ENCODE measurements around the gene CANX. TPM values are rescaled to one million over a fixed set of nuclear protein-coding genes. Genes with fewer than 3 reads are reported as not detected.

The CANX gene
- total and polyA plus RNA-seq, 2 of the 13 experiments (the other 11 are each of a cell fraction or from before 2014, with no cell fraction given): 477 to 680 TPM

DNA sequence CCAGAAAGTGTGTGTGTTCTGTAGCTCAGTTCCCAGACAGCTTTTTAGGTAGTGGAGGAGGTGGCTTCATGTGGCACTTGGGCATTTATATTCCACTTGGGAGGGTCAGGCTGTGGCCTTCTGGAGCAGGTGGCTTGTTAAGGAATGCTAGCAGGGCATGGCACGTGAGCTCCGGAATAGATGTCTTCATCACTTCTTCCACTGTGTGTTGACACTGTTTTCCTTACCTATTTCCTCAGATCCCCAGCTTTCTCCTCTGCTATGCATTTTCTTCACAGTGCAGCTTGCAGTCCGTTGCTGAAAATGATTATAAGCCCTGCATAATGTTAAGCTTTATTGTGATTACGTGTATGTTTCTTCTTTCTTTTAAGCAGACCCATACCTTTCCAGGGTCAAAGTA is 30.5 kb downstream of the CANX start:
- BruUV-seq (replicated peaks): no TSS peak
- H3K27ac ChIP-seq (ENCODE audit: extremely low read length, insufficient read depth, low read length): no peak overlapping the region
- H3K4me2 ChIP-seq (ENCODE audit: low read depth, low read length): no peak overlapping the region
- H3K27me3 ChIP-seq (ENCODE audit: control insufficient read depth in 1 of 2, insufficient read depth in 2 of 2, low read length in 2 of 2): no peaks in the 10 kb centered on the region
- H3K9me3 ChIP-seq (ENCODE audit: low read length): no peaks in the 10 kb centered on the region
- peaks cover 9% of the 10 kb centered on the region for H4K20me1 ChIP-seq (ENCODE audit: insufficient read depth, low read length)
- TF ChIP-seq, protein P1, sequence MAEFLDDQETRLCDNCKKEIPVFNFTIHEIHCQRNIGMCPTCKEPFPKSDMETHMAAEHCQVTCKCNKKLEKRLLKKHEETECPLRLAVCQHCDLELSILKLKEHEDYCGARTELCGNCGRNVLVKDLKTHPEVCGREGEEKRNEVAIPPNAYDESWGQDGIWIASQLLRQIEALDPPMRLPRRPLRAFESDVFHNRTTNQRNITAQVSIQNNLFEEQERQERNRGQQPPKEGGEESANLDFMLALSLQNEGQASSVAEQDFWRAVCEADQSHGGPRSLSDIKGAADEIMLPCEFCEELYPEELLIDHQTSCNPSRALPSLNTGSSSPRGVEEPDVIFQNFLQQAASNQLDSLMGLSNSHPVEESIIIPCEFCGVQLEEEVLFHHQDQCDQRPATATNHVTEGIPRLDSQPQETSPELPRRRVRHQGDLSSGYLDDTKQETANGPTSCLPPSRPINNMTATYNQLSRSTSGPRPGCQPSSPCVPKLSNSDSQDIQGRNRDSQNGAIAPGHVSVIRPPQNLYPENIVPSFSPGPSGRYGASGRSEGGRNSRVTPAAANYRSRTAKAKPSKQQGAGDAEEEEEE (CRISPR knock-in tag; IDR thresholded peaks at IDR 0.05; ENCODE audit: borderline replicate concordance): no peak
- TF ChIP-seq MAFG (CRISPR knock-in tag; IDR thresholded peaks at IDR 0.05) (no peak), POLR2G (IDR thresholded peaks at IDR 0.05; ENCODE audit: low read depth, low read length) (peak; percentile 33; the same call in 1 of the 2 replicates), ZNF10 (CRISPR knock-in tag; IDR thresholded peaks at IDR 0.05; ENCODE audit: borderline replicate concordance, low read depth) (no peak), RBM22 (optimal IDR thresholded peaks at IDR 0.05; ENCODE audit: low read length) (peak; percentile 82), KDM5A (IDR thresholded peaks at IDR 0.05; ENCODE audit: borderline replicate concordance, low read length) (no peak), ZNF3 (CRISPR knock-in tag; IDR thresholded peaks at IDR 0.05) (no peak), POLR2A (IDR thresholded peaks at IDR 0.05; ENCODE audit: insufficient read depth in 1 of 2, low read depth in 2 of 2, low read length in 2 of 2) (peak in 1 of 2 experiments; percentile 28; a peak in 1 of 4 replicates)
- in situ Hi-C loops (cut with HindIII; ENCODE audit: extremely low pct_ligation_motif_present, low pct_unique_long_range_greater_than_20kb) (no loop called here), intact Hi-C loops (cut with micrococcal nuclease; ENCODE audit: unreplicated experiment) (no loop called here)
- peaks cover 14% of the 10 kb centered on the region for H3K79me2 ChIP-seq (ENCODE audit: insufficient read depth, low read length)
- WGBS (ENCODE audit: low lambda C conversion rate): 98% methylated on average over 4 of the region's 4 CpGs
- H3K4me3 ChIP-seq (replicated peaks in 1 of 3; ENCODE audit: insufficient read depth in 1 of 3, low read depth in 2 of 3, low read length in 3 of 3): no peak overlapping the region
- H3K36me3 ChIP-seq (replicated peaks in 1 of 2; ENCODE audit: control insufficient read depth in 1 of 2, insufficient read depth in 2 of 2, low read length in 2 of 2): peaks cover 14 to 48% of the 10 kb centered on the region in 2 experiments
- peaks cover 28% of the 10 kb centered on the region for H3K4me1 ChIP-seq (ENCODE audit: insufficient read depth, low read length)
- FAIRE-seq (no peak), ATAC-seq (no peak), DNase-seq (ENCODE audit: low spot score) (no peak)
- ChIA-PET CTCF (ENCODE audit: low intra/inter-chr PET ratio, low total read pairs) (no interaction called here), POLR2A (interaction anchor here (1.3 kb wide), 1 partner anchor 106 kb away, joined by 4 read pairs; the partner anchor contains the start of gene HNRNPH1)
- H2AFZ ChIP-seq (ENCODE audit: low read length): no peak overlapping the region
- H3K9ac ChIP-seq (ENCODE audit: insufficient read depth, low read depth, low read length): no peak overlapping the region

Data from HepG2 (cell line).